Measurements from ENCODE around the gene PFDN4.
"Not testable (repeated sequence)": the region's sequence is repeated elsewhere in the genome, so short reads cannot be mapped to it uniquely, and the experiment has no call there.

Gene PFDN4

GRCh38 chr20:54223285-54223684 is 15.4 kb downstream of the PFDN4 start:
- H3K4me3 ChIP-seq (ENCODE audit: low read depth, low read length): no peak overlapping the region

- H3K4me3 ChIP-seq (ENCODE audit: low read depth, low read length): no peak overlapping the region
These were observed 15.9 kb downstream of the PFDN4 start for GRCh38 chr20:54223751-54224150.

GRCh38 chr20:54224642-54225041 is 16.8 kb downstream of the PFDN4 start:
- not testable (repeated sequence) for H3K4me3 ChIP-seq (ENCODE audit: low read depth, low read length)

DNA sequence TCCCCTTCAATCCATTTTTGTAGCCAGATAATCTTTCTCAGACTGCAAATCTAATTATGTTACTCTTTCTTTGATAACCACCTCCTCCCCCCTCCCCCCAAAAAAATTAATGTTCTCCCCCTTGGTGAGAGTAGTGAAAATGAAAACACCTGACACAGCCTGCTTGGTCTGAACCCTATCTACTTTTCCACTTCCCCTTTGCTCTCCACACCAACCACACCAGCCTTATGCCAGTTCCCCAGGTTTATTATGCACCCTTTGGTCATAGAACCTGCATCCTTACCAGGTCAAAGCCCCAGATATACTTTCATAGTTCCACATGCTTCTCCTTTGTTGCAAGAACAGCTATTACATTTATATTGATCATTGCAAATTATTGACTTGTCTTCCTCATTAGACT is 19.4 kb downstream of the PFDN4 start:
- no peak overlapping the region for H3K4me3 ChIP-seq (ENCODE audit: low read depth, low read length)

GRCh38 chr20:54227751-54228150 is 19.9 kb downstream of the PFDN4 start:
- no peak overlapping the region for H3K4me3 ChIP-seq (ENCODE audit: low read depth, low read length)

- no peak overlapping the region for H3K4me3 ChIP-seq (ENCODE audit: low read depth, low read length)
These were observed 21.0 kb downstream of the PFDN4 start for GRCh38 chr20:54228841-54229240.

- no peak overlapping the region for H3K4me3 ChIP-seq (ENCODE audit: low read depth, low read length)
These were observed 21.8 kb downstream of the PFDN4 start for GRCh38 chr20:54229566-54230160.

DNA sequence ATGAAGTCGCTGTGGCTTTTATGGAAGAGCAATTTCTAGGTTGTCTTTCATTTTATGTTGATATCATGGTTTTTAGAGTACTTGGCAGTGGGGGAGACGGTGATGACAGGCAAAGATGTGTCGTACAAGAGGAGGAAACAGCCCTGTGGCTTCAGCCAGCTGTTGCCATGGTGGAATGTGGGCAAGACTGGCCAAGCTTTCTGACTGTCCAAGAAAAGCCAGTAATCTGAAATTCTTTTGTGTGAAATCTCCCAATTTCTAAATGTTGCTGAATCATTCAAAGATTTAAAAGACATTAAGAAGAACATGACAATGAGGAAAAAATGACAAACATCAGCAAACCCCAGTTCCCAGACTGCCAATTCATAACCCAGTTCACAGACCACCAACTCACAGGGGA is 23.1 kb downstream of the PFDN4 start:
- no peak overlapping the region for H3K4me3 ChIP-seq (ENCODE audit: low read depth, low read length)

GRCh38 chr20:54234991-54235390 is 27.1 kb downstream of the PFDN4 start:
- H3K4me3 ChIP-seq (ENCODE audit: low read depth, low read length): no peak overlapping the region

DNA sequence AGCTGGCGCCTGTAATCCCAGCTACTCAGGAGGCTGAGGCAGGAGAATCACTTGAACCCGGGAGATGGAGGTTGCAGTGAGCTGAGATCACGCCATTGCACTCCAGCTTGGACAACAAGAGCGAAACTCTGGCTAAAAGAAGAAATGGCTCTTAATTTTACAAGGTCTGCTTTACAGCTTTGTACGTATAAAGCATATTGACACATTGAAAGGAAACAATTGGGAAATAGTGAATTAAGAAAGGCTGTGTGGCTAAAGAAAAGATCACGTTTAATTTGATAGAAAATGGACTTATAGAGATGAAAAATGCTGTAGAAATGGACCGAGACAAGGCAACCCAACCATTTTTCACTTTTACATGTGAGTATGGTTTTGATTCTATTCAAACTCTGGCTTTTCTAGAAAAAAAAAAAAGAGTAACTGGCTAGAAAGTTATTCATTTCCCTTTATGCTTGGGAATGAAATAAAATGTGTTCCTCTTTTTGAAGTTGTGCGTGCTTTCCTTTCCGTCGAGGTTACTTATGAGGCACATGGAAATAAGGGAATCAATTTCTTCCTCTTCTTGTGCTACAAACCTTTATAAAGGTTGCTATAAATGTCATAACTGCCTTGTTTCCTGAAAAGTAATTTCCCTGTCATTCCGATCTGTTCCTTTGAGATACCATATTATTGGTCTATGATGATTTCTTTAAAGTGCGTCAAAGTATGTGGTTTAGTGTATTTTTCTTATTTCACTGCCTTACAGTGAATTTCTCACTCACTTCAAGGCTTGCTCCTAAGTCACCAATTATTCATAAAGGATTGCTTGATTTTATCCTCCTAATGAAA is 29.4 kb downstream of the PFDN4 start:
- H3K4me3 ChIP-seq (ENCODE audit: low read depth, low read length): no peak overlapping the region

GRCh38 chr20:54244113-54244512 is 36.2 kb downstream of the PFDN4 start:
- no peak overlapping the region for H3K4me3 ChIP-seq (ENCODE audit: low read depth, low read length)

DNA sequence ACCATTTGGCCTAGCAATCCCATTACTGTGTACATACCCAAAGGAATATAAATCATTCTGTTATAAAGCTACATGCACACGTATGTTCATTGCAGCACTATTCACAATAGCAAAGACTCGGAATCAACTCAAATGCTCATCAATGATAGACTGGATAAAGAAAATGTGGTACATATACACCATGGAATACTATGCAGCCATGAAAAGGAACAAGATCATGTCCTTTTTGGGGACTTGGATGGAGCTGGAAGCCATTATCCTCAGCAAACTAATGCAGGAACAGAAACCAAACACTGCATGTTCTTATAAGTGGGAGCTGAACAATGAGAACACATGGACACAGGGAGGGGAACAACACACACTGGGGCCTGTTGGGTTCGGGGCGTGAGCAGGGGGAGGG is 40.8 kb downstream of the PFDN4 start:
- H3K4me3 ChIP-seq (ENCODE audit: low read depth, low read length): not testable (repeated sequence)

GRCh38 chr20:54250691-54251090 is 42.8 kb downstream of the PFDN4 start:
- no peak overlapping the region for H3K4me3 ChIP-seq (ENCODE audit: low read depth, low read length)

DNA sequence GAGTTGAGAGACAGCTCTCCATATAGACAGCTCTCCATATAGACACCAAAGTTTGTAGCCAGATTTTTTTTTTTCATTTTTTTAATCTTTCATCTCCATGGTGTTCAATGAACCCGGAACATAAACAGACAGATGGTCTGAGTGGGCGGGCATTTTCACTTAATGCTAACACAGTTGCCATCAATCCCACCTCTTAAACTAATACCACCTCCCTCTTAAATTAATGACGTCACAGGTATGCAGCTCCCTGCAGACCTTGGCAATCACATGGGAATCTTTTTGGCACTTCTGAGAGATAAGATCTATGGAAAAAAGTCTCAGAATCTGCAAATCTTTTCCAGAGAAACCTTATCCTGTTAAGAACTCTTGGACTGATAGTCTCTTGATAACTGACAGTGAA is 43.2 kb downstream of the PFDN4 start:
- H3K4me3 ChIP-seq (ENCODE audit: low read depth, low read length): no peak overlapping the region

DNA sequence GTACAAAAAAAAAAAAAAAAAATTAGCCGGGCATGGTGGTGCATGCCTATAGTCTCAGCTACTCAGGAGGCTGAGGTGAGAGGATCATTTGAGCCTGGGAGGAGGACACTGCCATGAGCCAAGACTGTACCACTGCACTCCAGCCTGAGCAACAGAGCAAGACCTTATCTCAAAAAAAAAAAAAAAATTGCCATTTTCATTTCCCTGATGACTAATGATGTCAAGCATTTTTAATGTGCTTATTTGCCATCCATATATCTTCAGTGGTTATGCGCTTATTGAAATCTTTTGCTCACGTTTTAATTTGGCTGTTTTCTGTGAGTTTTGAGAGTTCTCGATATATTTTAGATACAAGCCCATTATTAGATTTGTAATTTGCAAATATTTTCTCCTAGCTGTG is 46.7 kb downstream of the PFDN4 start:
- no peak overlapping the region for H3K4me3 ChIP-seq (ENCODE audit: low read depth, low read length)

GRCh38 chr20:54255157-54255556 is 47.3 kb downstream of the PFDN4 start:
- H3K4me3 ChIP-seq (ENCODE audit: low read depth, low read length): no peak overlapping the region

GRCh38 chr20:54256202-54256601 is 48.3 kb downstream of the PFDN4 start:
- H3K4me3 ChIP-seq (ENCODE audit: low read depth, low read length): no peak overlapping the region

DNA sequence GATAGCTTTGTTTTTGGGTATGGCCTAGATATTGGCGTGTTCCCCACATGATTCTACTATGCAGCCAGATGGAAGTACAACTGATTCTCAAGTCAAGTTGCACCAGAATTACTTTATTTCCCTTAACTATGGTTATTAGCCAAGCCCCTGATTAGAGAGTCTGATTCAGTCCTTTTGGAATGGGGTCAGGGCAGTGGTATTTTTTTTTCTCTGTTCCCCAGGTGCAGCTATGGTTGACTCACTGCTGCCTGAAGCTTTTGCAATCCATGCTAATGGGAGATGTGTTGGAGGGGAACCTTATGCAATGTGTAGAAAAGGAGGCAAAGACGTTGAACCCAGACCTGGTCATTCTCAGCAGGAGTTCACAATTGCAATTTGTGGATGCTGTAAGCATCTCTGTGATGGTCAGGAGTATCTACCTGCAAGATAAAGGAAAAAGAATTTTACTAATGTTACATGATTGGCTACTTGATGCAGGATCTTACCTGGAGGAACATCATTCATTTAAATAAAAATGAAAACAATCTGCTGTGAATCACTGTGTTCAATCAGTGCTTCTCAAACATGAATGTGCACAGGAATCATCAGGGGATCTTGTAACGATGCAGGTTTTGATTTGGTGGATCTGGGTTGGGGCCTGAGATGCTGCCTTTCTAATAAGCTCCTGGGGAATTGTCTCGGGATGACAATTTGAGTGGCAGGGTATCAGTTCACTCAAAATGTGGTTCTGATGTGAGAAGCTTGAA is 49.4 kb downstream of the PFDN4 start:
- H3K4me3 ChIP-seq (ENCODE audit: low read depth, low read length): no peak overlapping the region

- H3K4me3 ChIP-seq (ENCODE audit: low read depth, low read length): no peak overlapping the region
These were observed 52.2 kb downstream of the PFDN4 start for GRCh38 chr20:54260116-54260515.

DNA sequence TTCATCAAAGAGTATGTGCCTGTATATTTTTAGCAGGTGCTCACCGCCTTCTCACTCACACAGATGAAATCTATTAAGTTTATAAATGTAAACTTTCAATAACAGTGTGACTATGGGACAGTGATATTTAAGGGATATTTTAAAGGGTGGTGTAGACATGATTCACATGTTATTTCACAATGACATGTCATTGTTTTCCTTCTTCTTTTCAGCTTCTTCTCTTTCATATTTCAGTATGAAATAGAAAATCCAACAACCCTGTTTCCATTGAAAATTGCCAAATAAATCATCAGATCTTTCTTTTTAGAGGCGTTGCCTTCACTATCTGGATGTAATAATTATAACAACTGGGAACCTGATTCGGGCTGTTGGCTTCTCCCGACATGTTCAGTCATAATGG is 54.8 kb downstream of the PFDN4 start:
- H3K4me3 ChIP-seq (ENCODE audit: low read depth, low read length): no peak overlapping the region

GRCh38 chr20:54263116-54263690 is 55.3 kb downstream of the PFDN4 start:
- no peak overlapping the region for H3K4me3 ChIP-seq (ENCODE audit: low read depth, low read length)

DNA sequence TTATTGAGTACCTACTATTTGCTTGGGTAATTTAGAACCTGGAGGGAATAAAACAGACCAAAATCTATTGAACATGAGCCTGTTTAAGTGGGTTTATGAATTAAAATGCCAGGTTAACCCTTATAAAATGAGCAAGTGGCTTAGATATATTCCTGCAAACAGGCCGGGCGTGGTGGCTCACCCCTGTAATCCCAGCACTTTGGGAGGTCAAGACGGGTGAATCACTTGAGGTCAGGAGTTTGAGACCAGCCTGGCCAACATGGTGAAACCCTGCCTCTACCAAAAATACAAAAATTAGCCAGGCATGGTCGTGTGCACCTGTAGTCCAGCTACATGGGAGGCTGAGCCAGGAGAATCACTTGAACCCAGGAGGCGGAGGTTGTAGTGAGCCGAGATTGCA is 57.9 kb downstream of the PFDN4 start:
- not testable (repeated sequence) for H3K4me3 ChIP-seq (ENCODE audit: low read depth, low read length)

Measured in iPS-11a (cell line).